Measurements from ENCODE around the gene SHC3.
"Not testable (repeated sequence)": the region's sequence is repeated elsewhere in the genome, so short reads cannot be mapped to it uniquely, and the experiment has no call there.

DNA sequence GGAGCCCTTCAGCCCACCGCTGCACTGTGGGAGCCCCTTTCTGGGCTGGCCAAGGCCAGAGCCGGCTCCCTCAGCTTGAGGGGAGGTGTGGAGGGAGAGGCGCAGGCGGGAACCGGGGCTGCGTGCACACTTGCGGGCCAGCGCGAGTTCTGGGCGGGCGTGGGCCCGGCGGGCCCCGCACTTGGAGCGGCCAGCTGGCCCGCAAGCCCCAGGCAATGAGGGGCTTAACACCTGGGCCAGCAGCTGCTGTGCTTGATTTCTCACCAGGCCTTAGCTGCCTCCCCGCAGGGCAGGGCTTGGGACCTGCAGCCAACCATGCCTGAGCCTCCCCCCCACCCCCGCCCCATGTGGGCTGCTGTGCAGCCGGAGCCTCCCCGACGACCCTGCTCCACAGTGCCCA lies 30.7 kb upstream of the SHC3 start:
- TF ChIP-seq POLR2A (IDR thresholded peaks at IDR 0.05; ENCODE audit: low read depth), result not testable (repeated sequence)
- TF ChIP-seq, protein P1, sequence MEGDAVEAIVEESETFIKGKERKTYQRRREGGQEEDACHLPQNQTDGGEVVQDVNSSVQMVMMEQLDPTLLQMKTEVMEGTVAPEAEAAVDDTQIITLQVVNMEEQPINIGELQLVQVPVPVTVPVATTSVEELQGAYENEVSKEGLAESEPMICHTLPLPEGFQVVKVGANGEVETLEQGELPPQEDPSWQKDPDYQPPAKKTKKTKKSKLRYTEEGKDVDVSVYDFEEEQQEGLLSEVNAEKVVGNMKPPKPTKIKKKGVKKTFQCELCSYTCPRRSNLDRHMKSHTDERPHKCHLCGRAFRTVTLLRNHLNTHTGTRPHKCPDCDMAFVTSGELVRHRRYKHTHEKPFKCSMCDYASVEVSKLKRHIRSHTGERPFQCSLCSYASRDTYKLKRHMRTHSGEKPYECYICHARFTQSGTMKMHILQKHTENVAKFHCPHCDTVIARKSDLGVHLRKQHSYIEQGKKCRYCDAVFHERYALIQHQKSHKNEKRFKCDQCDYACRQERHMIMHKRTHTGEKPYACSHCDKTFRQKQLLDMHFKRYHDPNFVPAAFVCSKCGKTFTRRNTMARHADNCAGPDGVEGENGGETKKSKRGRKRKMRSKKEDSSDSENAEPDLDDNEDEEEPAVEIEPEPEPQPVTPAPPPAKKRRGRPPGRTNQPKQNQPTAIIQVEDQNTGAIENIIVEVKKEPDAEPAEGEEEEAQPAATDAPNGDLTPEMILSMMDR (IDR thresholded peaks at IDR 0.05), result not testable (repeated sequence)
